GM21723 (cell line): ENCODE results near the gene CNTN6.

Experiments used
- ATAC-seq: cut with Tn5 transposase; IDR thresholded peaks from one replicate; pipeline ENCODE4 v1.9.1; 2021; ENCODE audit warnings: mild to moderate bottlenecking, moderate library complexity; ENCODE audit not compliant: unreplicated experiment

Gene CNTN6

DNA sequence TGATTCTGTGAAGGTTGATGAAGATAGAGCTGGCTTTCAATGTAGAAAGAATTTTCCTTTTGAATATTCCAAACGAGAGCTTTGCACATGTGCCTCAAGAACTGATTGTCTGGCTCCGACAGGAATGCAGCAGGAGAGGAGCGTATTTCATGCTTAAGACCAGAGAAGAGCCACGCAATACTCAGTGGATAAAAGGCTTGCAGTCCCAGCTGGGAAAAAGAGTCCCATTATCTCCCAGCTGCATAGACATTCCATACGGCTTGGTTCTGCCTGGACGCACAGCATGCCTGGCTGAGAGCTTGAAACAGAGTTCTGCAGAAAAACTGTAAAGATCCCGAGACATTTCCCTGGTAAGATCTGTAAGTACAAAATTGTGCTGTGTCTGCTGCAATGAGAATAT lies at the start of gene CNTN6:
Gene CNTN6, plus strand, starts transcription at position 254 of the 400 bp plus-strand sequence. CDS start 54,985 bp downstream, outside the sequence.
- no peak for ATAC-seq

DNA sequence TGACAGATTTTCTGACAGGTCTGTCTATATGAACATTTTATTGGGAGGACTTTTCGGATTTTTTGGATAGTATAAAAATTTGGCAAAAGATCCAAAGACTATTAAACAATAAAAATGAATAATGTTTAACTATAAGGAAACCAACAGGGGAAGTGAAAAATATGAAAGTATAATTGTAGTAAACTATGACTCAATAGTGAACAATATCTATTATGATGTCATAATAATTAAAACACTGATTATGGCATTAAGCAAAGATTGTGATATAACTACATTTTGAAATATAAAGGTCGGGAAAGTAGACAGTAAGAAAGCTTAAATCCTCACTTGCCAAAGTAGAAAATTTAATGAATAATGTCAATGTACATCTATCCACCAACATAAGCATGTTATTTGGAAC lies 44.3 kb upstream of the CNTN6 start:
- no peak for ATAC-seq

DNA sequence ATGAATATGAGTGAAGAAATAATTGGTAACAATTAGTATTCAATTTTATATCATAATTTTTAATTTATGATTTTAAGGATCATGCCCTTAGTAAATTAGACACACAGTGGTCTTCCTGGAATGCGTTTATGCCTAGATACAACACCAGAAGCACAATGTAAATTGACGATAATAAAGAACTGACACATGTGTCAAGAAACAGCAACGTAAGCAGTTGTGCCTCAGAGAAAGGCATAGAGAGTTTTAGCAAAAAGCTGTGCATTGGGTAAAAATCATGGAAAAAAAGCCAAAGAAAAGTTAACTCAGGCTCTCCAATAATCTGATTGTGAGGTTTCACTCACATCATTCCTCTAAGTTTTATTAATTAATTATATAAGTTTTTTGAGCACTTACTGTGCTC lies 37.0 kb upstream of the CNTN6 start:
- no peak for ATAC-seq

DNA sequence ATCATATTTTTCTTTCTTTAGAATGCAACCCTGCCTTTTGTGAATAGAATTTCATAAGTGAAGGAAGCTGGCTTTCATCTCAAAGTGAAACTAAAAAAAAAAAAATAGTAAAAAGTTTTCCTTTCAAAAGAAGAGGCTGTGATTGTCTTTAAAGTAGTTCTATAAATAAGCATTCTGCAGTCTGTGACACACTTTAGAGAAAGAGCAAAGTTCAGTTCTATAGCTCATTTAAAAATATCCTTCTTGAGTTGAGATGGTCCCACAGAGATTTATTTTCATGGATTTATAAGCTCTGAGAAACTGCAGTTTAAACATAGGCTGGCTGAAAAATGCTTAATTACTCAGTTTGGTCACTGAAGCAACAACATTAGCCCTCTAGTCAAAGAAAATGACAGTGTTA lies 36.1 kb upstream of the CNTN6 start:
- ATAC-seq, result no peak

DNA sequence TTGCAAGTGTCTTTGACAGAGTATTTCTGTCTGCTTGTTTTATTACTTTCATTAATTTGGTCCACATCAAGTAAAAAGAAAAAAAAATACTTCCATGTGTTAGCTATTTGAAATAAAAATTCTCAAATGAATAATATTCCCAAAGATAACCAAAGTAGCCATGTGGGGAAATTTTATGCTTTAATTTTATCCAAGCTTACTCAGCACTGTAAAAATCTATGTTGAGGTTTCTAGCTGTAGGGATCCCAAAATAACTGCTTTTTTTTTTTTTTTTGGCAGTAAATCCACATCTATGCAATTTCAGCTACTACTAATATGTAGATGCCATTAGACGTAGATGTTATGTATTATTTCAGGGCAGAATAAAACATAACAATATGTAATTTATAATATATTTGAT lies 35.4 kb upstream of the CNTN6 start:
- no peak for ATAC-seq

DNA sequence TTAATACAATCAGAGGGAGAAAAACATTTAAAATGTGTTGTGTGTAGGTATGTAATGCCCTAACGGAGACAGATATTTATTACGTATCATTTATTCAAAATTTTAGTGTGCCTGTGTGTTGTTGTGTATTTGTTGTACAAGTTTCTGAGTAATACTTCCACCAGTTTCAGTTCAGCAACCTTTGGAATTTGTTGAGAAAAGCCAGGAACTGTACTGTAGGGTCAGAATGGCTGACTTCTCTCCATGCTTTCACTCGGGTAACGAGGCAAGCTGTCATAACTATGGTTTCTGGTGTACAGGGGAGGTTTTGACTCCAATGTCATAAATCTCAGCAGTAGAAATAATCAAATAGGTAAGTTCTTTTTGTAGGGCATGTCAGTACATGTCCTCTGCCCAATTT lies 23.8 kb upstream of the CNTN6 start:
- no peak for ATAC-seq

DNA sequence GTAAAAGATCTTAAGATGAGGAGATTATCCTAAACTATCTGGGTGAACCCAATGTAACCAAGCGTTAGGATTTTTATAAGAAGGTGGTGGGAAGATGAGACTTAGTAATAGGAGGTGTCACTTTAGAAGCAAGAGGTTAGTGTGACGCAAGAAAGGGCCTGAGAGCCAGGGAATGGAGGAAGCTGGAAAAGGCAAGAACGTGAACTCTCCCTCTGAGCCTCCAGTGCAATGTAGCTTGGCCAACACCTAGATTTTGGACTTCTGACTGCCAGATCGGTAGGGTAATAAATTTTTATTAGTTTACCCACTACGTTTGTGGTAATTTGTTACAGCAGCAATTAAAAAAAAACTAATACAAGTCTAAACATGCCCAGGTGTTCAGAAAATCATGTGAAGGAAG lies 20.8 kb upstream of the CNTN6 start:
- ATAC-seq, result no peak

DNA sequence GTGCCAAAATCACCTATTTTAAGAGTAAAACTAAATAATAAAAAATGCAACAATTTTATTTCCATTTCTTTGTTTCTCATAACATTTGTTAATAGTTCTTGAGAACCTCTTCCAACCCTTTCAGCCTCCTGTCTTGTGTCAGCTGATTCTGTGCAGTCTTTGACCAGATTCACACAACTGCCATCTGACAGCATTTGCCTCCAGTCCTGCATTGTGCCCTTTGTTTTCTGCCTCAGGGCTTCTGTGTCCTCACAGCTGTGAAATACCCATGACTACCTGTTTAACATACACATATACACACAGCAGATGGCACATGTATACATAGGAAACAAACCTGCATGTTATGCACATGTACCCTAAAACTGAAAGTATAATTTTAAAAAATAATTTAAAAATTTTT lies 13.2 kb upstream of the CNTN6 start:
- no peak for ATAC-seq

DNA sequence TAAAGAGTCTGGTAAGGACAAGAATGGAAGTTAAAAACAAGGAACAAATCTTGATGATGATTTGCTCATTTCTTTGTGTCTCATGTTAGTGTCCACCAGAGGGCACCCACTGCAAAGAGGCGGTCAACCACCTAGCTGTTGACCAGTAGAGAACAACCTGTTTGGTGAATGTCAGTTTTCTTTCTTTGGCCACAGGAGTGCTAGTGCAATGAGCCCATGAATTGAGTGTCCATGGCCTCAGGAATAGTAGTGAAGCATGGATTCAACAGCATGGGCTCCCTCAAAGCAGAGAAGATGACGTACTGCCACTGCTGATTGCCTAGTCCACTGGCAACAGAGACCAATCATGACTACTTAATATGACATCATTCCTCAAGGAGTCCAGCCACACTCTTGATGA lies 10.7 kb upstream of the CNTN6 start:
- ATAC-seq, result no peak

DNA sequence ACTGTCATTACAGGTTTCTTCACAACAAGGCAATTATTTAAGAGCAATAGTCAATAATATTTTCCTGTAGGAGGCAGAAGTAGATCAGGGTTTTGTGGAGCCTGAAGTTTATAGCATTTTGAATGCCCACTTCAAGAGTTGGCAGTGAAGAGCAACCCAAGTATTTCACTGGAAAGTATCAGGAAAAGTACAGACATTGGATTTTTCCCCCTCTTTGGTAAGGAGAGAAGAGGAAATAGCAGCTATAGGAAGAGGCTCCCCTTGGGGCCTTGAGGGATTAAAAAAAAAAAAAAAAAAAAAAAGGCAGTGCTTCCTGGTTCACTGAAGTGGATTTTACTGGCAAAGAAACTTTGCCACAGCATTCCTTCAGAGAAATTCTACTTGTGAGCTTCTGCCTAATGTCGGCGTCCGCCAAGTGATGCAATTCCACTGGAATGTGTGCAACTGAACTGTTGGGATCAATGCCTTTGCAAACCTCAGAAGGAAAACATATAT lies 5.7 kb upstream of the CNTN6 start:
- ATAC-seq, result no peak

DNA sequence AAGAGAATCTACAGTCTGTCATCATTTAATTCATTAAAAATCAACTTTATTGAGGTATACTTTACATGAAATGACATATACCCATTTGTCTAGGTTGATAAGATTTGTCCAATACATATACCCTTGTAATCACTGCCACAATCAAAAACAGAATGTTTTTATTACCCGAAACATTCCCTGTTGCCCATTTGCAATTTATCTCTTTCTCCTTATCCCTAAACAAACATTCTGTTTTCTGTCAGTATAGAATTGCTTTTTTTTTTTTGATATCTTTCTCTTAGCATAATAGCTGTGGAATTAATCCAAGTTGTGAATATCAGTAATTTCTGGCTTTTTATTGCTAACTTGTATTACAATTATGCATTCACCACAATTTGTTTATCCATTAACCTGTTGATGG lies 4.3 kb upstream of the CNTN6 start:
- ATAC-seq, result no peak

DNA sequence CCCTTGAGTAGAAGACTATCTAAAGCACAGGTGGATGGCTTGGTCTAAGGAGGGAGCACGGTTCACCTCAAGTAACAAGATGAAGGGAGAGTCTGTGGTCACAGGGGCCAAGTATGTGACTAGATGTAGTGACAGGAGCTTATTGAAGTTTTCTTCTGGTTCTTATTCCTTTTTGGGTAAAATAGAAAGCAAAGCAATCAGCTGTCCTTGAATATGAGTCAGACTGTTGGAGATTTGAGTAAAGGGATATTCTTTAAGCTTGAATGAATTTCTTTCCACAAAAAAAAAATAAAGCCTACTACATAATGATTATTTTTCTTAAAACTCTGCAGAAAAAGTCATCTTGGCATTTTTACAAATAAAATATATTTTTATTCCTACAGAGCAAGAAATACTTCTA lies 1.5 kb upstream of the CNTN6 start:
- no peak for ATAC-seq

DNA sequence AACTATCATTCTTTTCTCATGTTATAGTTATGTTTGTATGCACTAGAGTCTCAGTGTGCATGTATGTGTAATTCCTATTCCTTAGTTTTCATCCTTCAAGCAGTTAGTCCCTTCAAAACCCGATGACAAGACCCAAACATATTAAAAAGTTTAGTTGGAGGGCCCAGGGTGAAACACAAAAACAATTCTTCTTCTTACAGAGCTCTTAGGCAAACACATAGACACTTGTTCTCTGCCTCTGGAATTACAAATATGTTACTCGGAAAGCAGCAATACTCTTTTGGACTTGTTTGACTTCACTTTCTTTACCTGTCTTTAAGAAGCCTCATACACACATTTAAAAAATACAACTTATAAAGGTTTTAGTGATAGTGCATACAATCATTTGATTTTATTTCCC lies 763 bp upstream of the CNTN6 start:
- no peak for ATAC-seq

DNA sequence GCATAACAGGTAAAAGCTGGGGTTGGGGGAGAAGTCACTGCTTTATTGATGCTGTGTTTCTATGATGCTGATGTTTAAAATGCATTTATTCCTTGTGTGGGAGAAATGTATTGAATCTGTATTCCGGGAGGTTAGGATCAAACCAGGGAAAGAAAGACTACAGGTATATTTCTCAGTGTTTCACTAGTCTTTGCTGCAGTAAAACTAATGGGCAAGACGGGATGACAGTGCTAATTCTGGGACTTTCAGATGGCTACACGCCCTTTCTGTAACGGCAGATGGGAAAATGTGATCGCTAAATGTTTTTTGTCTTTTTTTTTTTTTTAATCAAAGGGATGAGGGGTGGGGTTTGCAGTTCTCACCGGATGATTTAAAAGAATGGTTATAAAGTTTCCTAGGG lies 393 bp downstream of the CNTN6 start:
- no peak for ATAC-seq

DNA sequence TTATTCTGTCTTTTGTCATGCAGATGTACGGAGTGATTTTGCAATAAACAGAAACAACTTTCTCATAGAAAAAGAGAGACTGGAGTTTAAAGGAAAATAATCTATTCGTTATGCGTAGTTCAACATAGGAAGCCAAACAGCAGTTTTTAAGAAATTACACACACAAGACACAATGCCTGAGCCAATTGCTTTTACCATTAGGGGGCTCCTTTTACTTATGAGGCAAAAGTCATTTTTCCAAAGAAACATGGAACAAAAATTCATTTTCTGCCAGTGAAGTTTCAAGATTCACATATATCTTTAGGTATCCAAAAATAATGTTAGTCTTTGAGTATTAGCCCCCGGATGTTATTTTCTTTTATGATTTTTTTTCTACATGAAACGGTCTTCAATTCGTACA lies 10.7 kb downstream of the CNTN6 start:
- no peak for ATAC-seq

DNA sequence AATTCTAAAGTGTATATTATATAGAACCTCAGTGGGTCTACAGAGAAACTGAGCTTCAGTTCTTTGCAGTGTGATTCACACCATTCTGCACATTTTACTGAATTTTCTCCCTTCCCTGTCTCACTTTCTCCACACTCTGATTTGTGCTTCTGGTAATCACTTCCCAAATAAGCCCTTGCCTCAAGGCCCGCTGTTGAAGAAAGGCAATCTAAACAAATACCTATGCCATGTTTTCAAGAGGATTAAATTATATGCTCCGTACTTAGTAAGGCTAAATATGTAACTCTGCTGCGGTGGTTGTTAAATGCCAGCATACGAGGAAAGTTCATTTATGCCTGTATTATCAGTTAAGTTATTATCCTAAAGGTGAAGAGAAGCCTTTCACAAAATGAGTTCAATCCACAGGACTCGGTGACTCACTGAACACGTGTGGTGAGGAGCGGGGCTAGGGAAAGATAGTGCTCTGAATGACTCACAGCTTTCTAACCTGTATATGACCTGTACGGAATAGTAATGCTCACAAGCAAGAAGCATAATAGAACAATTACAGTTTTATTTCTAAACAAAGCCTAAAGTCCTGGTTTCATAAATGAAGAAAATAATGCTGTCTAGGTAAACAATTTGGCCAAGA lies 25.1 kb downstream of the CNTN6 start:
- ATAC-seq, result no peak

DNA sequence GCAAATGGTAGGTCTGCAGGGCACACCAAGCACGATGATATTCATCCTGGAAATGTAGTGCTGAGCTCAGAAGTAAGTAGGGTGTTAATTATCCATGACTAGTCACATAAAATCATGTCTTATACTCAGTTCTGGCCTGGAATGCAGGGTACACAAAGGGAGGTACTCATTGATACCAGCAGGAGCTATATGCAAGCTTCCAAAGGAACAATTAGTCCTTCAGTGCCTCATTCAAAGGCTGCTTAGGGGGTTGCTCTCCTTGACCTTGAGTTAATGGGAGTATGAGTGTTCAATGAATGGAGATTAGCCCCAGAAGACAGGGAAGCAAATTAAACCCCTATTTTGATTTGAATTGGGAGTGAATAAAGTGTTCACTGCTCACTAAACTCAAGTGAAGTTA lies 38.3 kb downstream of the CNTN6 start:
- ATAC-seq, result no peak

DNA sequence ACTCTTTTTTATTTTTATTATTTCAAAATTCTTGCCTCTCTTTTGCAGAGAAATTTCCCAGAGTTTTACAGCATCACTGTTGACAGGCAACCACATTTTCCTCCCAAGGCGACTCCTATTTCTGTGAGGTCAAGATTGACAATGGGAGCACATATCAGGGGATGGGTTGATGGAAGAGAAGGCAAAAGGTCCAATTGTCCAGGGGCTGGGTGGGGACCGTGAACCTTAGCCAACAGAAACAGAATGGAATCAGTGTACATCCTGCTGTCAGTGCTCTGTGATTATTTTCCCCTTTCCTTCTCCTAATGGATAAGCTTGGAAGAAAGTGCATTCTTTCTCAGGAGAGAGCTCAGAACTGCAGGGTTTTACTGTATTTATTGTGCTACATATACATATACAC lies 42.4 kb downstream of the CNTN6 start:
- no peak for ATAC-seq

DNA sequence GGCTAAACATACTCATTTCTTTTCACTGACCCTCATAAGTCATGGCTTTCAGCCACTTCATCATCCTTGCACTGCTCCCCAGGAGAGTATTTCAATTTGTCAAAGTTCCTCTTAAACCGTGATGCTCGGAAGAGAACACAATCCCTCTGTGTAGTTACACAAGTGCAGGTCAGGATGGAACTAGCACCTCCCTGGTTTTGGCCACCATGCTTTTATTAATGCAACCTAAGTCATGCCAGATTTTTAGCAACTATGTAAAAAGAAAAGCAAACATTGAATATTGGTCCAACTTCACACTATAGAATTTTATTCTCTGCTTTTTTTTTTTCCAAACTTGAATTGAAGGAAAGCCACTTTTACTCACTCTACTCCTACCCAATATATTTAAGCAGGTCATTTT lies 45.2 kb downstream of the CNTN6 start:
- ATAC-seq, result no peak

DNA sequence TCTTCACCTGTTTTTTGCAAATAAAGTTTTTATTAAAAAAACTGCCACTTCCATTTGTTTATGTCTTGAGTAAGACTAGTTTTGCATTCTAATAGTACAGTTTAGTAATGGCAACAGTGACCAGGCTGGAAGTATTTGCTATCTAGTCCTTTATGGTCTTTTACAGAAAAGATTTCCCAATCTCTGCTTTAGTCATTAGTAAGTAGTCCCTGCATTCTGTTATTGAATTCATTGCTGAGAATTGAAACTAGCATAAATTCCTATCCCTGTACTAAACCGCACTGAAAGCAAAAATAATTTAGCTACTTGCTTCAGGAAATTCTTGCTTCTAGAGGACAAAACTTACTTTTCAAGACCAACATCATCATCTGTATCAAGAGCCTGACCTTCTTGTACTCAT lies 46.2 kb downstream of the CNTN6 start:
- no peak for ATAC-seq

DNA sequence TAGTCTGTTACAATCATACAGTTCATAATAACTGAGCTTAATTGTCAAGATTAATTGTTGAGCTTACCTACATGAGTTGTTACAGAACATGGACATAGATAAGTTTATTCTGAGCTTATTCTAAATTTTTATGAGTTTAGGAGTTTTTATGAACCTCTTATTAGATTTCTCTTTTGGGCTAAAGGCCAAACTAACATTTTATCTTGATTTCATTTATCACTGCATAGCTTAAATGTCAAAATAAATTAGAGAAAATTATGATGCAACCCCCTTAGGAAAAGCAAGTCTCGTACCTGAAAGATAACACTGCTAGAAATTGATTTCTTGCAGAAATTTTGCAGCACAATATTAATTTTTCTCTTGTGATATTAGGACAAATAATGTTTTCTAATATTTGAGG lies 54.5 kb downstream of the CNTN6 start:
- ATAC-seq, result no peak

DNA sequence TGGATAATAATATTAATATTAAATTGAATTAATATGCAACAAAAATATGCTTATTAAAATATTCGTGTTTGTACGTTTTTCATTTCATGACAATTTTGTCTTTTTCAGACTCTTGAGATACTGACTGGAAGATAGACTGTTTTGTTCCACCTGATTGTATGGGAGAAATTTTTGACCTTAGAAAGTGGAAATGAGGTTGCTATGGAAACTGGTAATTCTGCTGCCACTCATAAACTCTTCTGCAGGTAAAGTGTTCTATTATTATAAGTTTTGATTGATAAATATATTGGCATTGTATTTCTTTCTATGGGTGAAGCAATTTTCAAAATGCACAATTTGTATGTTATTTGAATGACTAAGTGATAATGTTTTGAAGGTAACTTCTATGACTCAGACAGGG lies 55.0 kb downstream of the CNTN6 start:
- ATAC-seq, result no peak

DNA sequence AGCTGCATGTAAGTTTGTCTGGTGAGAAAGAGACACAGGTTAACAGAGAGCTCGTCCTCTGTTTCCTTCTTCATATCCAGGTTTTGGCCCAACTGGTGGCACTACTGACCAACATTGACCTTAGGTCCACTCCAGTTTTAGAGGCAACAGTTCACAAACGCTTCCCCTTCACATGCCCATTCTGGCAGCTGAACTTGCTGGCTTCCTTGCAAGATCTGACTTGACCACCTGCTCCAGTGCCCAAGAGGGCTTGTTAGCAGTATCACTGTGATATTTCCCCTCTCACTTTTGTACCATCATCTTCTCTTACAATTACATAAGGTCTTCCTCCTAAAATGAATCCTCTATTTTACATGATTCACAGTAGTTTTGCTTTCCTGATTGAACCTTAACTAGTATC lies 71.3 kb downstream of the CNTN6 start:
- ATAC-seq, result no peak
